Parathyroid adenoma (tissue), 2 donors: ENCODE data around the gene ADGRA1.

Experiments used
- H2AFZ ChIP-seq: fragments of 300-600 bp; sonication (generic); one replicate; pipeline ENCODE4 v1.7.0; 2017; ENCODE audit warnings: antibody characterized with exemption, mild to moderate bottlenecking
- H3K27ac ChIP-seq: fragments of 300-600 bp; sonication (generic); one replicate; pipeline ENCODE4 v1.7.0; 2017
- H3K27me3 ChIP-seq: fragments of 300-600 bp; sonication (generic); one replicate; pipeline ENCODE4 v1.7.0; 2017; ENCODE audit warnings: low read length; ENCODE audit not compliant: control insufficient read depth, insufficient read depth
- H3K36me3 ChIP-seq: fragments of 300-600 bp; sonication (generic); one replicate; pipeline ENCODE4 v1.7.0; 2017; ENCODE audit warnings: low read length; ENCODE audit not compliant: control insufficient read depth, insufficient read depth
- H3K4me1 ChIP-seq: fragments of 300-600 bp; sonication (generic); one replicate; pipeline ENCODE4 v1.7.0; 2017; ENCODE audit warnings: control low read depth
- H3K4me2 ChIP-seq: fragments of 300-600 bp; sonication (generic); one replicate; pipeline ENCODE4 v1.7.0; 2017; ENCODE audit warnings: low read length
- H3K4me3 ChIP-seq: fragments of 300-600 bp; sonication (generic); one replicate; pipeline ENCODE4 v1.7.0; 2017; ENCODE audit warnings: low read depth, low read length
- H3K79me2 ChIP-seq: fragments of 300-600 bp; sonication (generic); one replicate; pipeline ENCODE4 v1.7.0; 2017; ENCODE audit warnings: control low read depth
- H3K9ac ChIP-seq: fragments of 300-600 bp; sonication (generic); one replicate; pipeline ENCODE4 v1.7.0; 2017; ENCODE audit warnings: mild to moderate bottlenecking
- H3K9me3 ChIP-seq: fragments of 300-600 bp; sonication (generic); one replicate; pipeline ENCODE4 v1.7.0; 2017; ENCODE audit warnings: low read length; ENCODE audit not compliant: control insufficient read depth
- CTCF ChIP-seq: fragments of 300-600 bp; sonication (generic); IDR thresholded peaks from one replicate; pipeline ENCODE4 v1.7.0; 2017; ENCODE audit warnings: antibody characterized with exemption, mild to moderate bottlenecking
- donor health status: primary hyperparathyroidism.

The ADGRA1 gene

DNA sequence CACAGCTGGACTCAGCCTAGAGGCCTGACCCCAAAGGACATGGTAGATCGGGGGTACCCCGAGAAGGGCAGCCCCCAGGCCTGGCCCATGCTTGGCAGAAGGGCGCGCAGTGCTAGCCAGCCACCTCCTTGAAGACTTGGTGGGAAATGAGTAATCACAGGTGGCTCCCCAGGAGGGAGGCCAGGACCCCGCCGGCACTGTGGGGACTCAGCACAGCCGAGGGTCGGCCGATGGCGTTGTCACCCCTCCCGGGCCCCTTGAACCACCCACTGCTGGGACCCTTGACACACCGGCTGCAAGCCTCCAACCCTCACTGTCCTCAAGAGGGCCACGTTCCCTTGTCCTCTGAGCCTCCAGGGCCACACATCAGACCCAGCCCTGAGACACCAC is 27.7 kb downstream of the ADGRA1 start:
- H3K9me3 ChIP-seq, result no peaks in the 10 kb centered on the region
- no peak overlapping the region for H2AFZ ChIP-seq
- no peak overlapping the region for H3K9ac ChIP-seq
- H3K4me3 ChIP-seq, result no peak overlapping the region
- TF ChIP-seq CTCF, result no peak
- H3K79me2 ChIP-seq, result no peaks in the 10 kb centered on the region
- no peaks in the 10 kb centered on the region for H3K27me3 ChIP-seq
- H3K36me3 ChIP-seq, result no peaks in the 10 kb centered on the region
- no peaks in the 10 kb centered on the region for H3K4me1 ChIP-seq
- H3K4me2 ChIP-seq, result no peak overlapping the region
- H3K27ac ChIP-seq, result no peak overlapping the region

DNA sequence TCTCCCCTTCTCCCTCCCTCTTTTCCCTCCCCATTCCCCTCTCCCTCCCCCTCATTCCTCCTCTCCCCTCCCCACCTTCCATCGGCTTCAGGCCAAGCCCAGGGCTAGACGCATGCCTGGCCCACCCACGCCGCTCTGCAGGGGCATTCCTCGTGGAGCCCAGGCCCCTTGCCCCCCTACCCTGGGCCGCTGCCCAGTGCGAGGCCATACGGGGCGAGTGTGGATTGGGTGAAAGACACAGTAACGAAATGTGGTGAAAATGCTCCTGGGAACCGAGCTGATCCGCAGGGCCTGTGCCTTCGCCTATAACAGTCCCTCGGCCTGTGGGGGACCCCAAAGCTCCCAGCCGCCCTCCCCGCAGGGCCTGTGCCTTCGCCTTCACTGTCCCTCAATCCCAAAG is 28.3 kb downstream of the ADGRA1 start:
- H2AFZ ChIP-seq, result no peak overlapping the region
- no peaks in the 10 kb centered on the region for H3K36me3 ChIP-seq
- no peak overlapping the region for H3K9ac ChIP-seq
- H3K79me2 ChIP-seq, result no peaks in the 10 kb centered on the region
- no peak overlapping the region for H3K4me2 ChIP-seq
- no peaks in the 10 kb centered on the region for H3K9me3 ChIP-seq
- no peaks in the 10 kb centered on the region for H3K4me1 ChIP-seq
- H3K4me3 ChIP-seq, result no peak overlapping the region
- H3K27me3 ChIP-seq, result no peaks in the 10 kb centered on the region
- no peak for TF ChIP-seq CTCF
- no peak overlapping the region for H3K27ac ChIP-seq

GRCh38 chr10:133116455-133116854 is 28.7 kb downstream of the ADGRA1 start:
- H3K9me3 ChIP-seq, result no peaks in the 10 kb centered on the region
- no peaks in the 10 kb centered on the region for H3K4me1 ChIP-seq
- H3K27ac ChIP-seq, result no peak overlapping the region
- H3K4me2 ChIP-seq, result no peak overlapping the region
- H3K27me3 ChIP-seq, result no peaks in the 10 kb centered on the region
- no peak overlapping the region for H2AFZ ChIP-seq
- H3K4me3 ChIP-seq, result no peak overlapping the region
- H3K79me2 ChIP-seq, result no peaks in the 10 kb centered on the region
- TF ChIP-seq CTCF, result no peak
- H3K9ac ChIP-seq, result no peak overlapping the region
- H3K36me3 ChIP-seq, result no peaks in the 10 kb centered on the region

- no peak overlapping the region for H3K9ac ChIP-seq
- TF ChIP-seq CTCF, result no peak
- no peak overlapping the region for H3K4me3 ChIP-seq
- no peaks in the 10 kb centered on the region for H3K36me3 ChIP-seq
- no peaks in the 10 kb centered on the region for H3K4me1 ChIP-seq
- no peak overlapping the region for H2AFZ ChIP-seq
- H3K27ac ChIP-seq, result no peak overlapping the region
- H3K4me2 ChIP-seq, result no peak overlapping the region
- no peaks in the 10 kb centered on the region for H3K27me3 ChIP-seq
- H3K79me2 ChIP-seq, result no peaks in the 10 kb centered on the region
- H3K9me3 ChIP-seq, result no peaks in the 10 kb centered on the region
These were observed 29.4 kb downstream of the ADGRA1 start for GRCh38 chr10:133117036-133117687.

DNA sequence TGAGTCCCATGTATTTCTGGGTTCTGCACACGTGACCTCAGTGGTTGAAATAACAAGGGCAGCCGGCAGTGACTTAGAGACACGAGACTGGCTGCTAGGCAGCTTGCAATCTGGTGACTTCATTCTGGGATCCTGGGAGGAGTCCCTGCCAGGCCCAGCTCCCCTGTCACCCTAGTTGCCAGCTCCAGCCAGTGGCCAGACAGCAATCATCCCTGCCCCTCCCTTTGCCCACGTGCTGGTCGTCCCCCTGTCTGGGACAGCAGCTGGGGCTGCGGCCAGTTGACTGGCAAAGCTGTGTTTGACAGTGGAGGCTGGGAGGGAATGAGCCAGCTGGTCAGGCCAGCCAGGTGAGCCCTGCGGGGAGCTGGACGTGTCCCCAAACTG is 30.0 kb downstream of the ADGRA1 start:
- H3K4me2 ChIP-seq, result no peak overlapping the region
- no peak overlapping the region for H3K27ac ChIP-seq
- no peaks in the 10 kb centered on the region for H3K4me1 ChIP-seq
- H3K36me3 ChIP-seq, result no peaks in the 10 kb centered on the region
- TF ChIP-seq CTCF, result no peak
- no peak overlapping the region for H3K9ac ChIP-seq
- H3K9me3 ChIP-seq, result no peaks in the 10 kb centered on the region
- no peak overlapping the region for H2AFZ ChIP-seq
- no peaks in the 10 kb centered on the region for H3K79me2 ChIP-seq
- H3K27me3 ChIP-seq, result no peaks in the 10 kb centered on the region
- H3K4me3 ChIP-seq, result no peak overlapping the region
